NCI-H2107 treated with DMSO at 0.1 percent for 48 hours (cell line): Measurements from ENCODE around the gene VRK2.
"Not testable (repeated sequence)": the region's sequence is repeated elsewhere in the genome, so short reads cannot be mapped to it uniquely, and the experiment has no call there.

Experiments
- DNase-seq: peaks from one replicate; lab custom pipeline; 2025; ENCODE audit not compliant: unreplicated experiment; lab: John Stamatoyannopoulos, UW

Gene VRK2

GRCh38 chr2:58107803-58108710, 61.5 kb downstream of the VRK2 start:
- DNase-seq: no peak

GRCh38 chr2:58109481-58109880, 62.9 kb downstream of the VRK2 start:
- no peak for DNase-seq

GRCh38 chr2:58110765-58111164, 64.2 kb downstream of the VRK2 start:
- DNase-seq: no peak

- DNase-seq: not testable (repeated sequence)
Measured at GRCh38 chr2:58113563-58113962, 67.0 kb downstream of the VRK2 start.

- no peak for DNase-seq
Measured at GRCh38 chr2:58120626-58121229, 74.1 kb downstream of the VRK2 start.

GRCh38 chr2:58122040-58122439, 75.4 kb downstream of the VRK2 start:
- no peak for DNase-seq

GRCh38 chr2:58122540-58122939, 75.9 kb downstream of the VRK2 start:
- DNase-seq: no peak

GRCh38 chr2:58127111-58127510, 80.5 kb downstream of the VRK2 start:
- DNase-seq: no peak

GRCh38 chr2:58130238-58130637, 83.6 kb downstream of the VRK2 start:
- DNase-seq: no peak

- DNase-seq: peak; percentile 14
Measured at GRCh38 chr2:58131191-58132011, 84.8 kb downstream of the VRK2 start.

- DNase-seq: no peak
Measured at GRCh38 chr2:58133395-58133794, 86.8 kb downstream of the VRK2 start.

- DNase-seq: no peak
Measured at GRCh38 chr2:58135861-58136260, 89.3 kb downstream of the VRK2 start.

GRCh38 chr2:58137221-58137620, 90.6 kb downstream of the VRK2 start:
- DNase-seq: no peak

GRCh38 chr2:58137856-58138255, 91.2 kb downstream of the VRK2 start:
- DNase-seq: no peak

- no peak for DNase-seq
Measured at GRCh38 chr2:58138396-58139030, 91.9 kb downstream of the VRK2 start.

GRCh38 chr2:58140508-58141072, 94.0 kb downstream of the VRK2 start:
- no peak for DNase-seq

- DNase-seq: not testable (repeated sequence)
Measured at GRCh38 chr2:58145769-58146168, 99.2 kb downstream of the VRK2 start.

GRCh38 chr2:58146707-58147106, 100.1 kb downstream of the VRK2 start:
- DNase-seq: no peak

GRCh38 chr2:58155160-58155778, 108.7 kb downstream of the VRK2 start:
- no peak for DNase-seq

- no peak for DNase-seq
Measured at GRCh38 chr2:58156780-58157179, 110.2 kb downstream of the VRK2 start.
